Occipital lobe (tissue), 2 donors: ENCODE measurements around the gene FKBP1A. TPM values are rescaled to one million over a fixed set of nuclear protein-coding genes. Genes with fewer than 3 reads are reported as not detected.
A peak's percentile ranks its signal among the peaks of the same experiment; 100 is the strongest.
"Not testable (repeated sequence)": the region's sequence is repeated elsewhere in the genome, so short reads cannot be mapped to it uniquely, and the experiment has no call there.

Experiments
- DNase-seq: peaks from one replicate; lab custom pipeline; 2025; lab: John Stamatoyannopoulos, UW
- total RNA-seq: library from RNA; depleted of rRNA; stranded (reverse); fragments of >200 nt; gene quantifications from one replicate; pipeline ENCODE4 v1.2.3, GENCODE V29; 2014

The FKBP1A gene
- total RNA-seq, 1 donor from 2014 or later = 79.4 TPM

DNA sequence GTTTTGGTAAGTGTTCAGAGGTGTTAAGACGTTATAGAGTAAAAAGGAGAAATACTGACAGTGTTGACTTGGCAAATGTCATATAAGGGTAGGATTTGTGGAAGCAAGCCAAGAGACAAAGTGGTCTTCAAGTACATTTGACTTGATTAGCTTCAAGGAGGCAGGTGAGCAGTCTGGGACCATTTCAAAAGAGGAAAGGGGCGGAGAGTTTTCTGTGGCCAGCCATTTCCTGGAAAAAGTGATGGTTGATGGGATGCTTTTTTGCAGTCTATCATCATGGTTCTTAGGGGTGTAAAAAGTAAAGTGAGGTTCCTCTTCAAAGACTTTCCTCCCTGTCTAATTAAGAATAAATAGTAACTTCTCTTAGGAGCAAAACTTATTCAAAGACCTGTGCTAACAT lies 28.7 kb downstream of the FKBP1A start:
- DNase-seq = no peak

DNA sequence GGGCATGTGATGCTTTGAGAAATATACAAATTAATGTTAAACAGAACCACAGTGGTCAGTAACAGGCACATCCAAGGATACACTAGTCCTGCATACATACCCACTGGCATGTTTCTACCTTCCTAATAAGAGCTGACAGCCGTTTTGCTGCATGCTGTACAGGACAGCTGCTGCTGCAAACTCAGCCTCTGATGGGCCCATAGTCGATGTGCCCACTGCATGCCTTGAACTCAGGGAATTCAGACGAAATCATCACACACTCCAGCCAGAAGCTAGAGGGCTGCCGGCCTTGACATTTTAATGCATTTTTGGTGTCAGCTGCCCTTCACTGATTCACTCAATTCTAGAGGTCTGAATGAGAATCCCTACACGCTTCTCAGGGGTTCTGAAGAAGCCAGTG lies 29.3 kb downstream of the FKBP1A start:
- no peak for DNase-seq

DNA sequence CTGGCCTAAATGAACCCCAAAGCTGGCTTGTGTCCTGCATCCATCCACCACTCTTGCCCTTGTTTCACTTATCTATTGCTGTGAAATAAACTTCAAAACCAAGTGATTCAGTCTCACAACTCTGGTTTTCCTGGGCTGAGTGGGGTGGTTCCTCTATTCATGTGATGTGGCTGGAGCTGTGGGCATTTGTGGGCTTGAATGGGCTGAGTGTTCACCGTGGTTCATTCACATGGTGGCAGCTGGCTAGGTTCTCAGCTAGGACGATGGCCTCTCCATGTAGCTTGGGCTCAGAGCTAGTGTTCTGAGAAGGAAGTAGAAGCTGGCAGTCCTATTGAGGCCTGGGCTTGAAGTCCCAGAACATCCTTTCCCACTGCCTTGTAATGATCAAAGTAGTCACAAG lies 30.4 kb downstream of the FKBP1A start:
- DNase-seq = no peak

DNA sequence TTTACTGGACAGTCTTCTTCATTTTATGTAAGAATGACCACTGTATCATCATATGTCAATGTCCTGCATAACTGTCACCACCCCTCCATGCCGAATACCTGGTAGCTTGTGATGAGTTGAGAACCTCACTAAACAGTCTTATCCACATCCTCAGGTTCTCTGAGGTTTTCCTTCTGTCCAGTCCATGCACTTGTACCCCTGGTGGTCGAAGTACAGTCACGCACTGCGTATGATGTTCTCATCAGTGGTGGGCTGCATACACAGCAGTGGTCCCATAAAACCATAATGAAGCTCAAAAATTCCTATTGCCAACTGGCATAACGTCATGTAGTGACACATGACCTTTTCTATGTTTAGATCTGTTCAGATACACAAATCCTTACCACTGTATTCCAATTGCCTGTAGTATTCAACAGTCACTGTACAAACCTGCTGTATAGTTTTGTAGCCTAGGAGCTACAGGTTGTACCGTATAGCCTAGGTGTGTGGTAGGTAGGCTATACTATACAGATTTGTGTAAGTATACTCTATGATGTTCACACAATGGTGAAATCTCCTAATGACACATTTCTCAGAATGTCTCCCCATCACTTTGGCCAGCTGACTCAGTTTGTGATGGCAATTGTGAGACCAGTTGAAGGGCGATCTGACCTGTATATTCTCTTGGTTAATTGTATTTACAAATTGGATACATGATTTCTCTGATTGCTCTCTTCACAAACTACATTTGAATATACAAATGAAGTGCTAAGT lies 32.6 kb downstream of the FKBP1A start:
- no peak for DNase-seq

DNA sequence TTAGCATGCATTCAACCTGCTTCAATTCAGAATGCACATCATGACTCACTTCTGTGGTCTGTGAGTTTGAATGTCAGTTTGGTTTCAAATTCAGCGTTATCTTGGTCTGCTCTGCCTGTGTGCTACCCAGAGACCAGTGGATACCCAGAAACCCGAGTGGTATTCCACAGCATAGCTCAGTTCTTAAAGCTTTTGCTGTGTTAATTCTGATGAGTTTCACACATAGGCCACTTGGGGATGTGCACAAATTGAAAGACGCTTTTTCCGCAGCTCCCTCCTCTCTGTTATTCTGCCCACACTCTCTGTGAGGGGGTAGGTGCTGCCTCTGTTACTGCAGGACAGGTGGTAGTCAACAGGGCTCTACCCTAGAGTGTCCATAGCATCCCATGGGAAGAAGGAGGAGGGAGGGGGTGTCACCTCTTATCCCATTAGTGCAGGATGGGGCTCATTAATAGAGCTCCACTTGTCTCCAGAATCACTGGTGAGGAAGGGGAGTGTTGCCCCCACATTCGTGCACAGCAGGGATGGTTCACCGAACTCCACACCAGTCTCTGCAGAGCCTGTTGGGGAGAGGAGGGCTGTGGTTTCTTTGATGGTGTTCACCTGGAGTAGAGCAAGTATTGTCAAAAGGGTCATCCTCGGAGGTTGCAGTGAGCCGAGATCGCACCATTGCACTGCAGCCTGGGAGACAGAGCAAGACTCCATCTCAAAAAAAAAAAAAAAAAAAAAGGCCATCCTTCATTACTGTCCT lies 34.8 kb downstream of the FKBP1A start:
- DNase-seq = no peak

DNA sequence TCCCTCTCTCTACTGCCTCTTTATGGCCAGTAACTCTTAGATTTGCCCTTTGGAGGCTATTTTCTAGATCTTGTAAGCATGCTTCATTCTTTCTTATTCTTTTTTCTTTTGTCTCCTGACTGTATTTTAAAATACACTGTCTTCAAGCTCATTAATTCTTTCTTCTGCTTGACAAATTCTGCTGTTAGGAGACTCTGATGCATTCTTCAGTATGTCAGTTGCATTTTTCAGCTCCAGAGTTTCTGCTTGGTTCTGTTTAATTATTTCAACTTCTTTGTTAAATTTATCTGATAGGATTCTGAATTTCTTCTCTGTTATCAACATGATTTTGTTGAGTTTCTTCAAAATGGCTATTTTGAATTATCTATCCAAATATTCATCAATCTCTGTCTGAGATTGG lies 38.9 kb downstream of the FKBP1A start:
- no peak for DNase-seq

DNA sequence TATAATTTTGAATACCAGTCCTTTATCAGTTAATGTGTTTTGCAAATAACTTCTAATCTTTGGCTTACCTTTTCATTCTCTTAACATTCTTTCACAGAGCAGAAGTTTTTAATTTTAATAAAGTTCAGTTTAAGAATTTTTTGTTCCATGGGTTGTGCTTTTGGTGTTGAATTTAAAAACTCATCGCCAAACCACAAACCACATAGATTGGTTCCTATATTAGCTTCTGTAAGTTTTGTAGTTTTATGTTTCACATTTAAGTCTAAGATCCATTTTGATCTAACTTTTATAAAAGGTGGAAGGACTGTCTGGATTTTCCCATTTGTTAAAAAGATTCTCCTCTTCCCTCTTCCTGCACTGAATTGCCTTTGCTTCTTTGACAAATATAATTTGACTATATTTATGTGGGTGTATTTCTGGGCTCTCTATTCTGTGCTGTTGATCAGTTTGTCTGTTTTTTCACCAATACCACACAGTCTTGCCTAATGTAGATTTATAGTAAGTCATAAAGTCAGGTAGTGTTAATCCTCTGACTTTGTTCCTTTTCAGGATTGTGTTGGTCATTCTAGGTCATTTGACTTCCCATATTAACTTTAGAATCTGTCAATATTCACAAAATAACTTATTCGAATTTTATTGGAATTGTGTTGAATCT lies 46.4 kb downstream of the FKBP1A start:
- DNase-seq = no peak

DNA sequence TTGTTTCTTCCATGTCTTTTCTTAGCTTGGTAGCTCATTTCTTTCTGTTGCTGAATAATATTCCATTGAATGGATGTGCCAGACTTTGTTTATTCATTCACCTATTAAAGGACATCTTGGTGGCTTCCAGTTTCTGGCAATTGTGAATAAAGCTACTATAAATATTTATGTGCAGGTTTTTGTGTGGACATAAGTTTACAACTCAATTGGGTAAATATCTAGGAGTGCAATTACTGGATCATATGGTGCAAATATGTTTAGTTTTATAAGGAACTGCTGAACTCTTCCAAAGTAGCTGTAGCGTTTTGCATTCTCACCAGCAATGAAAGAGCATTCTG lies 47.1 kb downstream of the FKBP1A start:
- DNase-seq = no peak

DNA sequence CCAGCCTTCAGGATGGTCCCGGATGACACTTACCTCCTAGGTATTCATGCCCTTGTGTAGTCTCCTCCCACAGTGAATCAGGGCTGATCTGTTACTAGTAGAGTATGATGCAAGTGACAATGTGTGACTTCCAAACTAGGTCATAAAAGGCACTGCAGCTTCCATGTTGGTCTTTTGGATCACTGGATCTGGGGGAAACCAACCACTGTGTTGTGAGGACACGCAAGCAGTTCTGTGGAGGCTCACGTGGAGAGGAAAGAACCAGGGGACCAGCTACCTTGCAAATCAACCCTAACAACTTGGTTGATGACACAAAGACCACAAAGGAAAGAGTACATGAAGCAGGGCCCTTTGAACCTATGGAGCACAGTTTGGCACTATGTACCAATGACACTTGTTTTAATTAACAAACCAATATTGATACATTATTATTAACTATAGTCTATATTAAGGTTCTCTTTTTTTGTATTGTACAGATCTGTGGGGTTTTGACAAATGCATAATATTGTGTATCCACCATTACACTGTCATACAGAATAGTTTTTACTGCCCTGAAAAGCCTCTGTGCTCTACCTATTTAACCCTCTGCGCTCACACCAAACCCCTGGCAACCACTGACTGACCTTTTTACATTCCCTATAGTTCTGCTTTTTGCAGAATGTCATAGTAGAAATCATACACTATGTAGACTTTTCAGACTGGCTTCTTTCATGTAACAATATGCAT lies 47.7 kb downstream of the FKBP1A start:
- no peak for DNase-seq

DNA sequence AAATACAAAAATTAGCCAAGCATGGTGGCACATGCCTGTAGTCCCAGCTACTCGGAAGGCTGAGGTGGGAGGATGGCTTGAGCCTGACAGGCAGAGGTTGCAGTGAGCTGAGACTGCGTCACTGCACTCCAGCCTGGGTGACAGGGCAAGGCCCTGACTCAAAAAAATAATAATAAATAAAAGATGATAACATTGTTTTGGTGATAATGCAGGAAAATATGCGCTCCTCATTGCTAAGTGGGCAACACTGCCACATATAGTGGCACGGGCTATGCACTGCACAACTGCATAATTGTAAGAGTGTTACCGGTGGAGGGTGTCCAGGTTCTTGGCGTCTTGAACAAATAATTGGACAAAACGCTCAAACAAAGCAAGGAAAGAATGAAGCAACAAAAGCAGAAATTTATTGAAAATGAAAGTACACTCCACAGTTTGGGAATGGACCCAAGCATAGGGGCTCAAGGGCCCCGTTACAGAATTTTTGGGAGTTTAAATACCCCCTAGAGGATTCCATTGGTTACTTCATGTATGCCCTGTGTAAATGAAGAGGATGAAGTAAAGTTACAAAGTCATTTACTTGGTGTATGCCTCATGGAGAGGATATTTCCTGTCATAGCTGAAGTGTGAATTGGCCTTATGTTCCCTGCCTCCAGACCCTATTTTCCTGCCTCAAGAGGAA lies 49.3 kb downstream of the FKBP1A start:
- not testable (repeated sequence) for DNase-seq

DNA sequence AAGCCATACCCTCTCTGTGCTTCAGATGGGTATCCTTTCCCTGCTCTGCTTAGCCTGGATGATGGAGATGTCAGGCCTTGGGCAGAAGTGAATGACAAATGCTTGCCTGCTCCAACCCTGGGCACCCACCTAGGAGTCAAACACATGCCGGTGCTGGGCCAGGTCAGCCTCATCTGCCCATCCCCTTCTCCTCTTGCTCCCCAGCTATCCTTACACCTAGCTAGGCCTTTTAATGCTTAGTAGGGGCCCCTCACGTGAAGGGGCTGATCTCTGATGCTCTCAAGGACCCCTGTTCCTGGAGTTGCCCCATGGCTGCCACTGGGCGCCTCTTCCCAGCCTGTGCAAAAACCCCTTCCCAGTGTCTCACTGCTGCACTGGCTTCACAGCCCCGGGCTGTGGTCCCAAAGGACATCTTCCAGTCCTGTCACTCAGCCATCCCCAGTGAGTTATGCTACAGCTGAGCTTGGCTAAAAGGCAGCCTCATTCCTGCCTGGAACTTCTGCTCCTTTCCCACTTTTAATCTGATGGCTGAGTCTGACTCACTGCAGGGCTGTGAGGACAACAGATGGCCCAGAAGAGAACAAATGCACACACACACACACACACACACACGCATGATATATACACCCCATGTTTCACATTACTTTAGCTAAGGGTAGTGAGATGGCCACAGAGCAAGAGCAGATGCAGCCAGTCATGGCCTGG lies 51.1 kb downstream of the FKBP1A start:
- peak; percentile 39 for DNase-seq

DNA sequence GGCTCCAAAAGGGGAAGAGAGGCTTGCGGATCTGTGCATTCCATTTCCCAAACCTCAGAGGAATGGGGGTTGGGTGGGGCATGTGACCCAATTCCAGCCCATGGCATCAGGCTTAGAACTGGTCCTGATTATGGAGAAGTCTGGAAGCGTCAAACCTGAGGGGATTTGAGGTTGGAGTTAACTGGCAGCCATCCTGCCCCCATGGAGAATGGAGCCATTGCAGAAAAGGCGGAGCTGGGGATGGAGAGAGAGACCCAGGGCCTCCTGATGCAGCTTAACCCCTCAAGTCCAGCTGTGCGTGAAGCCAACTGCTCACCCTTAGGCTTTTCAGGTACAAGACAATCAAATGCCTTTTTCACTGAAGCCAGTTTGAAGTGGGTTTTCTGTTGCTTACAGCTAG lies 54.1 kb downstream of the FKBP1A start:
- no peak for DNase-seq

DNA sequence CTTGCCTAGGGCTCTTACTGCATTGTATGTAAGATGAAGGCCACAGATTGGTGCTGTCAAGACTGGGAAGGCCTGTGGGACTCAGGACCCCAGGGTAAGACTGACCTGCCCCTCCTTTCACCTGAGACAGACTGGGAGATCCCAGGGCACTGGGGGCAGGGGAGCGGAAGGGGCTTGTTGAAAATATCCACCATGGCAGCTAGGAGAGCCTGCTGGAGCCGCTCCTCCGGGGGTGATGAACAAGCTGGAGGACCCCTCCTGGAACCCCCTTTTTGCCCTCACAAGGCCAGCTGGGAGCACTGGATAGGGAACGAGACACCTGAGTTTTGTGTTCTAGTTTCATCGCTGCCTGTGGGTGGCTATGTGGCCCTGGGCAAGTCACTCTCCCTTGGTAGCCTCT lies 54.8 kb downstream of the FKBP1A start:
- no peak for DNase-seq

DNA sequence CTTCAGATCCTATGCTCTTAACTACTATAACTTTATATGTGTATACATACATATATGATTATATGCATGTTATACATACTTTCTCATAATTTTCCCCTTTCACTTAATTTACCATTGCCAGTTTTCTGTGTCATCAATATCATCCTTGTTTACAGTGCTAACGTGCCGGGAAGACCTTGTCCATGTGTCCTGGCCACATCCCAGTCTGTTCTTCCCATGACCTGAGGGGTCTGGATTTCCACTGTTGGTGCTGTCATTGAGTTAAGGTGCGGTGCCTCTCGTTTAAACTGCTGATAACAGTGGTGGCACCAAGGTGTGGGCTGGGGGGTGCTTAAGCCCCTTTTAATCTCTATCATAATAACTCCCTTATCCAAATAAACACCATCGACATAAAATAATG lies 55.4 kb downstream of the FKBP1A start:
- DNase-seq = no peak

DNA sequence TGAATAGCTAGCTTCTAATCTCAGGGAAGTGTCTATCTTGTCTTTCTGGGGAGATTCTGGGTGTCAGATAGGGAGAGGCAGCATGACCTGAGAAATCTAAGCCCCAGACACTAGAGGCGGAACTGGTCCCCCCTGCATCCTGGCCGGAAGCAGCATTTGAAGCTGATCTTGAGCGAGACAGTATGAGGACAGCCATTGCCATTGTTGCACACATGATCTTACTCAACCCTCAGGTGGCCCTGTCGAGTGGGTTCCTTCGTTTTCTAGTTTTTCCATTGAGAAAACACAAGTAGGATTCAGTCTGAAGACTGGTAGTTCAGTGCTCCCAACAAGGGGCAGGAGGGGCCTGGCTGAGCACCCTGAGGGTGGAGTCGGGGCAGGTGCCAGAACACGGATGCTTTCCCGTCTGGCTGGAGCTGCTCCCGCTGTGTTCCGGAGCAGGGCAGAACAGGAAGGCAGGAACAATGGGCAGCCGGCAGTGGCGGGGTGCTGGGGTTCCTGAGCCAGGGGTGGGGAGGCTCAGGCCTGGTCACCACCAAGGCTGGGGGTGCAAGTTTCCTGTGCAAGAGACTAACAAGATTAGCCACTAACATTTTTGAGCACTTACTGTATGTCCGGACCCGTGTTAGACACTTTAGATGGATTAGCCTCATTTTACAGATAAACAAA lies 56.0 kb downstream of the FKBP1A start:
- DNase-seq = no peak

DNA sequence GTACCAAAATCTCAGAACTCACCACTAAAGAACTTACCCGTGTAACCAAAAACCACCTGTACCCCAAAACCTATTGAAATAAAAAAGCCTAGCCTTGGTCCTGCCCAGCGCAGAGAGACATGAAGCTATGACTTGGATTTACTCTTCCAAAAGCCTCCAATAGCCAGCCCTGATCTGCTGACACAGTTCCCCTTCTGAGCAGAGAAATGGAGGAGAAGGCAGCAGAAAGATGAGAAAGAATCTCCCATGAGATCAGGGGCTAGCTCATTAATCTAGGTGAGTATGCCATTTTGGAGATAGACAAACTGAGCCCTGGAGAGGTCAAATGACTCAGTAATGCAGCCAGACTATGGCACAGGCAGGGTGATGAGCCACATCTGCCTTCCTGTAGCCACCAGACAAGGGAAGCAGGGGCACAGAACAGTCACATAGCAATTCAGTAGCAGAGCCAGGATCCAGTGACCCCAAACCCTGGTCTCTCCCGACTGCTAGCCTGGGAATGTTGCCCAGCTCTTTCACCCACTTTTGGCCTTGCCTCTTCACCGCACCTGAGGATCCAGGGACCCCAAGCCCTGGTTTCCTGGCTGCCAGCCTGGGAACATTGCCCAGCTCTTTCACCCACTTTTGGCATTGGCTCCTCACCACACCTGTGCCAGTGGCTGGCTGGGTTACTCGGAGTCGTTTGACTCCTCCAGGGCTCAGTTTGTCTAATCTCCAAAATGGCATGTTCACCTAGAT lies 56.7 kb downstream of the FKBP1A start:
- no peak for DNase-seq

DNA sequence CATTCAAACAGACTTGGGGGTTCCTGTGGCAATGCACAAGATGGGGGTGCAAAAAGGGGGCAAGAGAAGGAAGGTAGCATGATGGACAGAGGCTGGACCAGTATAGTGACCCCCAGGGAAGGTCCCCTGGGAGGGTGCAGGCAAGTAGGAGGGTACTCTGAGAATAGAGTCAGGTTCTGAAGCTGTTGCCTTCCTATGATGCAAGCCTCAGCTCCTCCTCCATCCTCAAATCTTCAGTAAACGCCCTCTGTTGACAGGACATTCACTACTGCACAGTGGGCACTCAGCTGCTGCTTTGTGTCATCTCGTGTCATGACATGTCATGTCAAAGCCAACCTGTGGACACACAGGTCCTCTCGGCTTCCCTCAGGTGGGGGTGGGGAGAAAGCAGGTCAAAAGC lies 58.1 kb downstream of the FKBP1A start:
- no peak for DNase-seq

DNA sequence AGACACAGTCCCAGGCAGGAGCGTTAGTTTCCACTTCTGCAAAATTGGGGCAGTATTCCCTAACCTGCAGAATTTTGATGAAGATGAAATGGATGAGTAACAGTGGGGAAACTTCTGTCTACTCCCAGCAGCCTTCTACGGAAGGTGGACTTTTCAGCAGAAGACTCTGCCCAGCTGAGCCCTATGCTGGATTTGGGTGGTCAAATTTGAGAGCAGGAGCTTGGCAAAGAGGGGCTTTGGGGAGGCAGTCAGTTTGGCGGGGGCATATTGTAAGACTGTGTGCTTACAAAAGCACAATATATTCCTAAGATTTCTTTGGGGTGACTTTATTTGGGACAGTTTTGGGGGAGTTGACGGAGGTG lies 58.5 kb downstream of the FKBP1A start:
- no peak for DNase-seq

DNA sequence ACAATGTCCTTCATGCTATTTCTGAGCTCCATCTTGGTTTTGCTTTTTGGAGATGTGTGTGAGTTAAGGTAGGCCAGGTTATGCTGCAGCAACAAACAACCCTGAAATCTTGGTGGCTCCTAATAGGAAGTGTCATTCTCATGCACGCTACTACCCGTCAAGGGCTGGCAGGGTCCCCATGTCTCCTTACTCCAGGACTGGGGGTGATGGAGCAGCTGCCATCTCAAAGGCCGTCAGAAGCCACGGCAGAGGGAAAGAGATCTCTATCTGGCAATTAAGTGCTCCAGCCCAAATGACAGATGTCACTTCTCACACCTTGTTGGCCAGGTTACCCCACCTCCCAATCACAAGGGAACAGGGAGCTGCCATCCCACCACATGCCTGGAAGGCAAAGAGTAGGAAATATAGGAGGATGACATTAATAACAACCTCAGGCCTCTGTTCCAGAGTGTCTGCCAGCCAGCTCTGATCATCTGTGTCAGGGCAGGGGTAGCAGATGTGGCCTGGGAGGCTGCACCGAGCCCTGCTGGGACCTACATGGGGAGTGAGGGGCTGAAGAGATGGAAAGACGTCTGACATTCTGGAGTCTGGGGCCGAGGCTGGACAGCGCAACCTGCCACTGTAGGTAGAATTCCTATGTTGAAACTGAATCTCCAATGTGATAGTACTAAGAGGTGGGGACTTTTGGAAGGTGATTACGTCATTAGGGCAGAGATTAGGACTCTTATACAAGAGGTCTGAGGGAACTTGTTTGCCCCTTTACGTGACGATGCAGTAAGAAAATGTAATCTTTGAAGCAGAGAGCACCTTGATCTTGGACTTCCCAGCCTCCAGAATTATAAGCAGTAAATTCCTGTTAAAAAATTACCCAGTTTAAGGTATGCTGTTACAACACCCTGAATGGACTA lies 59.1 kb downstream of the FKBP1A start:
- DNase-seq = no peak
